HG03342 (cell line): ENCODE data around the gene ADGRG3.

Experiments used
- ATAC-seq: cut with Tn5 transposase; IDR thresholded peaks from one replicate; pipeline ENCODE4 v1.9.1; 2021; ENCODE audit warnings: mild to moderate bottlenecking, moderate library complexity; ENCODE audit not compliant: unreplicated experiment

Gene ADGRG3

DNA sequence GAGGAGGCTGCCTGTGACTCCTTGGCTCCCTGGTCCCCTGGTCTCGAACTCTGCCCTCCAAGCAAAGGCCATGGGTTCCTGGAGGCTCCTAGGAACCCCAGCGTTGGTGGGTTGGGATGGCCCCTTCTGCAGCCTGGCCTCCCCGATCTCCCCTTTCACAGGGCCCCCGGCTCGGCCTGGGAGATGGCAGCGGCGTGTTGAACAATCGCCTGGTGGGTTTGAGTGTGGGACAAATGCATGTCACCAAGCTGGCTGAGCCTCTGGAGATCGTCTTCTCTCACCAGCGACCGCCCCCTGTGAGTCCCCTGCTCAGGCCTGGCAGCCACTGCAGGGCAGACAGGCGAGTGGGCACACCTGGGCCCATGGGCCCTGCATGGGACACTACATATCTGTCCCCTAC, 10.9 kb downstream of the ADGRG3 start:
- ATAC-seq = no peak

DNA sequence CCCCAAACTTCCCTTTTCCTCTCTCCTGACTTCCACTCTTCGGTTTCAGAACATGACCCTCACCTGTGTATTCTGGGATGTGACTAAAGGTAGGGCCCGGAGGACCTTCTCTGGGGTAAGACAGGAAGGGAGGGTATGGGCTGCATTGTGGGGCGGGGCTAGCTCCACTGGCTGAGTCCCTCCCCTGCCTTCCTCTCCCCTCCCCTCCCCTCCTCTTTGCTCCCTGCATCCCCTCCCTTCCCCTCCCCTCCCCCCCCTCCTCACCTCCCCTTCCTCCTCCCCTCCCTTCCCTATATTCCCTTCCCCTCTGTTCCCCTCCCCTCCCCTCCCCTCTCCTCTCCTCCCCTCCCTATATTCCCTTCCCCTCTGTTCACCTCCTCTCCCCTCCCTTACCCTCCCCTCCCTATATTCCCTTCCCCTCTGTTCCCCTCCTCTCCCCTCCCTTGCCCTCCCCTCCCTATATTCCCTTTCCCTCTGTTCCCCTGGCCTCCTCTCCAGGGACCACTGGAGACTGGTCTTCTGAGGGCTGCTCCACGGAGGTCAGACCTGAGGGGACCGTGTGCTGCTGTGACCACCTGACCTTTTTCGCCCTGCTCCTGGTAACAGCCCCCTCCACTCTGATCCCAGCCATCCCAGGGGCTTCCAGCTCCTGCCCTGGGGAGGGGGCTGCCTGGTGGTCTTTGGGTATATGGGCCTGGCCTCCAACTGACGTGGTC, 11.8 kb downstream of the ADGRG3 start:
- no peak for ATAC-seq

DNA sequence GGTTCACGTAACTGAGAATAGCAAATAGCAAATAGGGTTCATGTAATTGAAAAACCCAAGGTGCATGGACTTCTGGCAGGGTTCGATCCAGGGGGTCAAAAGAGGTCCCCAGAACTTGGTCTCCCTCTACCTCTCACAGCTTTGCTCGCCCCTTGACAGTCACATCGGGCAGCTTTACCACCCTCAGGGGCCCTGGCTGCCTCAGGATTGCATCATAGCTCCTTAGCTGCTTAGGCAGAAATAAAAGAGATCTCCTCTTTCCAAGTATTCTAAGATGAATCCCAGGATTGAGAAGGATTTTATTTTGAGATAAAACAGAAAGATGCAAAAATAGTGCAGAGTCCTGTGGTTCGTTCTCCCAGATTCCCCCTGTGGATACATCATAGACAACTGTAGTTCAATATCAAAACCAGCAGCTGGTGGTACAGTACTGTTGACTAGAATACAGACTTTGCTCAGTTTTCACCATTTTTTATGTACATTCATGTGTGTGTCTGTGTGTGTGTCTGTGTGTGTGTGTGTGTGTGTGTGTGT, 12.8 kb downstream of the ADGRG3 start:
- ATAC-seq = no peak

DNA sequence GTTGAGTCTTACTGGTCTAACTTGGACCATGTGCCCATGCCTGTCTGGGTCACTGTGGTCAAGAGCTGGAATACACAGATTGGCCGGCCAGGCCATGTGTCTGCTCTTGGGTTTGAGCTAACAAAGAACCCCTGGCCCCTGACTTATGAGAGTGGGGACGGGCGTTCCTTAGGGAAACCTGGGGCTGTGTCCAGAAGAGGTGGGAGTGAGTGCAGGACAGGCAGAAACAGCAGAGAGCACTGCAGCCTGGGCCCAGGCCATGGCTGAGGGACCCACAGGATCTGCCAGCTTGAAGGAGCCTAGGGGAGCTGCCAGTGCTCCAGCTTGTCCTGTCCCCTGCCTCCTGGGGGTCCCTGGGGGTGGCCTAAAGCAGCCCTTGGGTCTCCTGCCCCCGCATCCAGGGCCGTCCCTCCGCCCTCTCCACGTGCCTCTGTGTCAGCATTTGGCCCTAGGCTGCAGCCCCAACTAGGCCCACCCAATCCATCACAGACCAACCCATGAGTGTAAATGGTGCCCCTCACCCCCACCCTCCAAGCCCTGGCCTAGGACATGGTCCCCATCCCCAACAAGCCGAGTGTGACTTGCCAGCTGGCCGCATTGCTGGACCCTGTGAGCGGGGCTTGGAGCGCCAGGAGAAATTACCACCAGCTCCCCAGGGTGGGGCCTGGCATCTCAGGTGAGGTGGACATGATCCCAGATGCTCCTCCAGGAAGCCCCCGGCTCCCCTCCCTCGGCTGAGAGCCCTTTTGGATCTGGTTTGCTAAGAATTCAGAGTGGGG, 14.0 kb downstream of the ADGRG3 start:
- no peak for ATAC-seq

DNA sequence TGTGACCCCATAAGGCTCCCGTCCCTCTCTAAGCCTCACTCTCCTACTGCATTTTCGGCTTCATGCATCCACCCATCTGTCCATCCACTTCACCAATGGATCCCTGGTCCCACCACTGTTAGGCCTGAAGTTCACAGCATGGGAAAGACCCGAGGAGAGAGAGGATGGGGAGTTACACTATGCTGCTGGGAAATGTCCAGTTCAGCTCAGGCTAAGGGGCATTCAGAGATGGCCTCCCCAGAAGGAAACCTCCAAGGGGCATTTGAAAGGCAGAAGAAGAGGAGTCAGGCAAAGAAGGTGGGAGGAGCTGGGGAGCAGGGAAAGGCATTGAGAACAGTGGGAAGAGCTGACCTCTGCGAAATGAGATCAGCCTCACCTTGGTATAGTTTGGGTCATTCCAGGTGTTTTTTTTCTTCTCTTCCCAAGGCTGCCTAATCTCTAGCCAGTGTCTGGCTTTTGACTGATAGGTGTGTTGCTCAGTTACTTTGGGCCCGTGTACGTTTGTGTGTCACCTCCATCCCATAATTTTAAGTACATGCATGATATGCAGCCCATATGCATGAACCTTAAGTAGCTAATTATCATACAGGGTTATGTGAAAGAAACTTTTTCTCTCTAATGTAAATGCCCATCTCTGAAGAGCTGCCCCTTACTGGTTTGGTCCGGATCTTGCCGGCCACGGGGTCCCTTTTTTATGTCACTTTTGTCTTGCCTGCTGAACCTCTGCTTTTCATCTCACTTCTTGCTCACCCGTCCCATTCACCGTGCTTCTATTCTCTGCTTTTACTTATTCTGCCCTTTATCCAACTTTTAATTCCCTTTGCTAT, 14.9 kb downstream of the ADGRG3 start:
- no peak for ATAC-seq

DNA sequence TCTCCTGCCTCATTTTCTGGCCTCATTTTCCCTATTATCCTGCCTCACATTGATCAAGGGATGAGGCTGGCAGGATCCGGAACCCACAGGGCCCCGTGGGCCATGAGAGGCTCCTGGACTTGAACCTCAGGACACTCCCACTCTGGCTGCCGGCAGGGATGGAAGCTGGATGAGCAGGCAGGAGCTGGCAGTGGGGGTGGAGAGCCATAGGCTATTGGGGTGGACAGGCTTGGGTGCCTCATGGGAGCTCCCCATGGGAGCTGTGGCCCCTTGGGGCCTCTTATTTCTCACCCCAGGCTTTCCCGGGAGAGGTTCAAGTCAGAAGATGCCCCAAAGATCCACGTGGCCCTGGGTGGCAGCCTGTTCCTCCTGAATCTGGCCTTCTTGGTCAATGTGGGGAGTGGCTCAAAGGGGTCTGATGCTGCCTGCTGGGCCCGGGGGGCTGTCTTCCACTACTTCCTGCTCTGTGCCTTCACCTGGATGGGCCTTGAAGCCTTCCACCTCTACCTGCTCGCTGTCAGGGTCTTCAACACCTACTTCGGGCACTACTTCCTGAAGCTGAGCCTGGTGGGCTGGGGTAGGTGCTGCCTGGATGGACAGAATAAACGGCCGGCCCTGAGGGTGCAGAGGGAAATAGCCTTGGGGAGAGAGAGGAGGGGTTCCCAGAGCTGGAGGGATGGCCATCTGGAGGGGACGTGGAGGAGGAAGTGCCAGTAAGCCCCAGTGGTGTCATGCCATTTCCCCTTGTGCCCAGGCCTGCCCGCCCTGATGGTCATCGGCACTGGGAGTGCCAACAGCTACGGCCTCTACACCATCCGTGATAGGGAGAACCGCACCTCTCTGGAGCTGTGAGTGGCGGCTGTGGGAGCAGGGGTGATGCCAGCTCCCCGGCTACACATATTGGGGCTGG, 15.8 kb downstream of the ADGRG3 start:
- ATAC-seq = no peak

DNA sequence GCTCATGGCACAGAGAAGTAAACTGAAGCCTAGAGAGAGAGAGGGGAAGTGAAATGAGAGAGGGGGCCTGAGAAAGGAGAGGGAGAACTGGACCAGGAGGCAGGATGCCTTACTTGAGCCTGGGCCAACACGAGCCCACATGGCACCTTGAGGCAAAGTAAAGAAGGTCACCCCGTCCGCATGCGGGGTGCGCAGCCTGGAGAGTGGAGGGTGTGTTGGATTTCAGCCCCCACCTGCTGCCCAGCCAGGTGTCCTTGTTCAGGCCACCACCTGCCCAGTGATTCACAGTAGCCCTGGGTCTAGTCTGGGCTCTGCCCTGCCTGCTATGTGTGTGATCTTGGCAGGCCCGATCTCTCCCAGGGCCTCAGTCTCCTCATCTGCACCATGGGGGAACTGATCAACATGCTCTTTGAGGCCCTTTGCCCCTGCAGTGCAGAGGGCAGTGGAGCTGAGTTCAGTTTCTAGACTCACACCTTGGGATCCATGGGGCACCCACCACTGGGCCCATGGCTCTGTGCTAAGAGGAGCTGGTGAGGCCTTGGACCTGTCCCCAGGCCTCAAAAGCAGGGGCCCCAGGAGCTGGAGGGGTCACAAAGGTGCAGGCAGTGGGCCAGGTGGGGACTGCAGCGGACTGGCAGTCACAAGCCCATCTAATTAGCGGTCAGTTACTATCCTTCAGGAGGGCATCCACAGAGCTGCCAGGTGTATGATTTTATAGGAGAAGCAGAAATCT, 16.7 kb downstream of the ADGRG3 start:
- ATAC-seq = no peak

DNA sequence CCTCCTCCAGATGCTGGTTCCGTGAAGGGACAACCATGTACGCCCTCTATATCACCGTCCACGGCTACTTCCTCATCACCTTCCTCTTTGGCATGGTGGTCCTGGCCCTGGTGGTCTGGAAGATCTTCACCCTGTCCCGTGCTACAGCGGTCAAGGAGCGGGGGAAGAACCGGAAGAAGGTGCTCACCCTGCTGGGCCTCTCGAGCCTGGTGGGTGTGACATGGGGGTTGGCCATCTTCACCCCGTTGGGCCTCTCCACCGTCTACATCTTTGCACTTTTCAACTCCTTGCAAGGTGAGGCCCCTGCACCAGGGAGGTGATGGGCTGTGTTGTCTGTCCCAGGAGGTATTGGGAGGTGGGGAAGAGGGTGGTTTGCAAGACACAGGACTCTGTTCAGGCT, 17.5 kb downstream of the ADGRG3 start:
- ATAC-seq = no peak

DNA sequence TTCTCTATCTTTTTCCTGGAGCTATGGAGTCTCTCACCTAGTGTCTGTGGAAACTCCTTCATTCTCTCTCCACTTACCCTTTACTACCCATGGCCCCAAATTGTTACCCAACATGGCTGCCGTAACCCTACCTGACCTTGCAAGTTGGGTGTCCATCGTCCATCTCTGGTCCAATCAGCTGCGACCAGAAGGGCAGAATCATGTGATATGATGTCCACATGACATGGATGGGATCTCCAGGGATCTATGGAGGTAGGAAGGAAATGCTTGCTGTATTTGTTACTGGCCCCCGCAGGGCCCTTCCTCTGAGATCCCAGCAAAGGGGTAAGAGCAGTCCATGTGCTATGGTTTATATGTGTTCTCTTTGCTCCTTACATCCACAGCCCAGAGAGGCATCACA, 18.5 kb downstream of the ADGRG3 start:
- ATAC-seq = no peak

DNA sequence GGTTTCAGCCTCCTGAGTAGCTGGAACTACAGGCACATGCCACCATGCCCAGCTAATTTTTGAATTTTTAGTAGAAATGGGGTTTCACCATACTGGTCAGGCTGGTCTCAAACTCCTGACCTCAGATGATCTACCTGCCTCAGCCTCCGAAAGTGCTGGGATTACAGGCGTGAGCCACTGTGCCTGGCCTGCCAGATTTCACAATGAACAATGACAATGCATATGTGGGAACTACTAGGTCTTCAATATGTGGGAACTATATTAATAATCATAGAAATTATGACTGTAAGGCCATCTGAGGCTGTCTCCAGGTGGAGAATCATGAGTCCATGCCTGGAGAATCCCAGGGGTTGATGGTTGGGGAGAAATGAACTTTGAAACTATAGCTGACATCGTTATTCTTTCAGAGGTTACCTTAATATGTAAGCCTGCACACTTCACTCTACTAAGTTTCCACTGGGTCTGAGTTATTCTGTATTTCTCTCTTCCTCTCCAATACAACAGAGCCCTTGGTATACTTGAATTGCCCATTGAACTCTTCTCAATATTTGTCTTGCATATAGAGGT, 19.3 kb downstream of the ADGRG3 start:
- ATAC-seq = no peak

DNA sequence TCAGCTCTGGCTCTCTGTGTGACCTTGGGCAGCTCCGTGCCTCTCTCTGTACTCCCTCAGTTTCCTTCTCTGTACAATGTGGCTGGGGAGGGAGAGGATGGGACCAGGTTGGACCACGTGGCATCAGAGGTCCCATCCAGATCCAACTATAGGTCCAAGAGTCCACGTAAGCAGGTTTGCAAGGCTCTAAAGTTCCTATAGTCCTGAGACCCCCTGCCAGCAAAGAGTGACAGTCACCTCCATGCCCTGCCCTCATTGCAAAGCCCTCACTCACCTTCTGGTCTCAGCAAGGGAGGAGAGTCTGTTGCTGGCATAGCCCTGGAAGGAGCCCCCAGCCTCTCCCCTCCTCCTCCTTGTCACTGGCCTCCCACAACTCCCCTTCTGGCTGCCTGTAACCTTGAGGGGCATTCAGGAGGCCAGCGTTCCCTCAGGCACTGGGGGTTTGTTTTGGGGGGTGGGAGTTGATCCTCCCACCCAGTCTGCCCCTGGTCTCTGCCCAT, 20.4 kb downstream of the ADGRG3 start:
- no peak for ATAC-seq

DNA sequence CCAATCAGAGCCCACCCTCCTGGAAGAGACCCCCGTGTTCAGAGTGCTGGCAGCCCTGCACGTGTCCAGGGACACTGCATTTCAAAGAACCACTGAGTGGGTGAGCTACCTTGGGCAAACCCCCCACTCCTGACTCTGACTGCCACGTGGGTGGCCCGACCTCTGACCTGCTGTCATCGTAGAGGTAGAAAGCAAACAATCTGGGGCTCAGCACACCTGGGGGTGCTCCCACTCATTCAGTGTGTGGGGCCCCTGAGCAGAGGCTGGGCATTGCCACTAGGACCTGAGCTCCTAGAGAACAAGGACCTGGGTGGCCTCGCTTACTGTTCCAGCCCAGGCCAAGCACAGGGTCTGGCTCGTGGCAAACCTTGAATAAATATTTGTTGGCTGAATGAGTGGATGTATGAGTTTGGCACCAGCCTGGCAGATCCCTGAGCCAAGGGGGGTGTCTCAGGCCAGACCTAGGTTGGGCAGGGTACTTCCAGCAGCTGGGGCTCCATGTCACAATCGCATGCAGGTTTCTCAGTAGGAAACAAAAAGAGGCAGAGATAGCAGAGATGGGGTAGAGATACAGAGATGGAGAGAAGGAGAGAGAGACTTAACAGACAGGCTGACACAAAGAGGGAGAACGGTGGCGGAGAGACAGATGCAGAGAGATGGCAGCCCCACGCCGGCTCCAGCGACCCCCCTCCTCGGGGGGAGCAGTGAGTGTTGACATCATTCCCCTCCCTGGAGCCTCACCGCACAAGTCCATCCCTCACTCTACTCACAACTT, 21.1 kb downstream of the ADGRG3 start:
- no peak for ATAC-seq

DNA sequence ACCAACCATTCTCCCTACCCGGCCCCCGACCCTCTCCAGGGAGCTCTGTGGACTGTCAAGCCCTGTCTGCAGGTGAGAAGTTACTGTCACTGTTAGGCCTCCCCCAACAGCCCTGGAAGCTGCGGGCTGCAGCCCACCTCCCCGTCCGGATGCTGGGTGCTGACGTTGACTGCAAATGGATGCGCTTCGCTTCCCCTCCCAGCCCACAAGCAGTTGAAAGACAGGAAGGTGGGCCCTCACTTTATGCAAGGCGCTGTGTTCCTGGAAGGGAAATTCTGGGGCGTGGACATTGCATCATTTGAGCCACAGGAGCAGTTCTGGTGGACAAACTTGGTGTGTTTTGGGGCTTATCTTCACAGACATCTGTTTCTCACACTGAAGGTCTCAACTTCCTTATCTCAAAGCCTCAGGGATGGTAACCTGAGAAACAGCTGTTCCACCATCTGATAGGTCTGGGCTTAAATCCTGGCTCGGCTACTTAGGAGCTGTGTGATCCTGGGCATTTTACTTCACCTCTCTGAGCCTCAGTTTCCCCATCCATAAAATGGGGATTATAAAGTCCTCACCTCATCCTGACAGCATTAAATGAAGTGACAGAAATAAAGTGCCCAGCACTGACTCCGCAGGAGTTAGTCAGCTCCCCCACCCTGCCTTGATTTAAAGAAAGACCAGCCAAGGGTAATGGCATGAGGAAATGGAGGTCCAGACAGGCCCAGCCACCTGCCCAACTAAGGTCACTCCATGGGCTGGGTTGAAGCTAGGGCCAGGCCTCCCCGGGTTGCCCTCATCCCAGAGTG, 21.9 kb downstream of the ADGRG3 start:
- peak; percentile 66 for ATAC-seq

DNA sequence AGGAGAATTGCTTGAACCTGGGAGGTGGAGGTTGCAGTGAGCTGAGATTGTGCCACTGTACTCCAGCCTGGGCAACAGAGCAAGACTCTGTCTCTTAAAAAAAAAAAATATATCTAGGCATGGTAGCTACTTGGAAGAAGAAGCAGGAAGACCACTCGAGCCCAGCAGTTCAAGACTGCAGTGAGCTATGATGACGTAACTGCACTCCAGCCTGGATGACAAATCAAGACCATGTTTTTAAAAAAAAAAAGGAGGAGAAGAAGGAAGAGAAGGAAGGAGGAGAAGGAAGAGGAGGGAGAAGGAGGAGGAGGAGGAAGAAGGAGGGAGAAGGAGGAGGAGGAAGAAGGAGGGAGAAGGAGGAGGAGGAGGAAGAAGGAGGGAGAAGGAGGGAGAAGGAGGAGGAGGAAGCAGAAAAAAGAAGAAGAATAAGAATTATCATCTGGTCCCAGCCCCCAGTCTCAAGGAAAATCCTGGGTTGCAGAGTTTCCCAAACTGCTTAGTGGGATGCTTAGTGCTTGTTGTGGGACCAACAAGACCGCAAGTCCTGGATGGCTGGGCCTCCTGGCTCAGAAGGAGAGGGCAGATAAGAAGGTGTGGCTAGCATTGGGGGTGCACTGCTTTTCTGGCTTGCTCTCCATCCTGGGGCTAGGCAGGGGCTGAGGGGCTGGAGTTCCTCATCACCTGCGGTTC, 22.8 kb downstream of the ADGRG3 start:
- ATAC-seq = no peak

DNA sequence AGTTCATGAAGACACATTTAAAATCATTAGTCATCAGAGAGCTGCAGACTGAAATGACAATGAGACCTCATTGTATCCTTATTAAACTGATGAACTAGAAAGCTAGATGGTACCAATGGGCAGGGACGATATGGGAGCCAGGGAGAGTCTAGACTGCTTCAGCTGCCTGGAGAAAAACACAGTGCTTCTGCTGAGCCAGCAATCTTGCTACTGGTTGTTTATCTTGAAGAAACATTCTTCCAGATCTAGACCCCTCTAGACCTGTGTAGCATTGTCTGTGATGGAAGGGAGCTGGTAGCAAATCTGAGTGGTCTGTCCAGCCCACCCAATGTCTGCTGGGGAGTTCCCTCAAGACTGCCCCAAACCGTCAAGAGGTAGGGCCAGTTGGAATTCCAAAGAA, 24.5 kb downstream of the ADGRG3 start:
- no peak for ATAC-seq

DNA sequence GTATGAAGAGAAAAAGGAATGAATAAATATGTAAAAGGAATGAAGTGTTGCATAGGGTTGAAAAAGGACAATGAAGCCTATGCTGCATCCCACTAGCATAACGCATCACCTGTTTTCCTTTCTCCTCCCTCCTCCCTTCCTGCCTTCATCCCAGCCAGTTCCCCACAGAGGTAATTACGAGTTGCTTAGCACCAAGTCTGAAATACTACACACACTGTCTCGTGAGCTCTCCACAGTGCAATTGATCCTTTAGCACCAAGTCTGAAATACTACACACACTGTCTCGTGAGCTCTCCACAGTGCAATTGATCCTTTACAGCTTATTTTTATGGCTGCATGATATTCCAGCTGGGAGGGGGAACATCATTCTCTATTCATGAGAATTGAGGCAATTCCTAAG, 25.4 kb downstream of the ADGRG3 start:
- no peak for ATAC-seq

DNA sequence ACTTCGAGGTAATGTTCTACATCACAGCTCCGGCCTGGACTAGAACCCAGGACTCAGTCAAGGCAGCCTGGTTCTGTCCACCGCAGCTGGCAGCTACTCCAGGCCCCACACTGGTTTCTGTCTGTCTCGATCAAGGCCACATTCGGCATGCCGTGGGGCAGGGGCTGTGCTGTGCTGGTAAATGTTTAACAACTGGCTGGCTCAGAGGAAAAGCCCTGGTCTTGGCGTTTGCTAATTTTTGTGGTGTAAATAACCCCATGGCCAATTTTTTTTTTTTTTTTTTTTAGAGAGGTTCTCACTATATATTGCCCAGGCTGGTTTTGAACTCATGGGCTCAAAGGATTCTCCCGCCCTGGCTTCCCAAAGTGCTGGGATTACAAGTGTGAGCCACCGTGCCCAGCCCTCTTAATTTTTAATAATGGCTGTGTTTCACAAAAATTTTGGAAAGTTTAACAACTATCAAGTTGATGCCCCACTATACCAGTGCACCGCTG, 26.2 kb downstream of the ADGRG3 start:
- no peak for ATAC-seq
